Peyer's patch (tissue), 4 donors: ENCODE data around the gene POU2F2.

Experiments
- POLR2A ChIP-seq, 2 donors: fragments of 450-650 bp; IDR thresholded peaks; one replicate each; pipeline ENCODE4 v1.5.1; 2017; ENCODE audit warnings: antibody characterized with exemption in 2 of 2, mild to moderate bottlenecking in 2 of 2, moderate library complexity in 2 of 2
- TF ChIP-seq, protein P1 (sequence below), 6 experiments: fragments of 450-650 bp in 4 of 6; fragments of 200-600 bp in 2 of 6; sonication (generic) in 1 of 6; IDR thresholded peaks; one replicate each; pipeline ENCODE4 v1.5.1; 2017 to 2019; ENCODE audit warnings: antibody characterized with exemption in 6 of 6, mild to moderate bottlenecking in 3 of 6, moderate library complexity in 1 of 6

DNA sequence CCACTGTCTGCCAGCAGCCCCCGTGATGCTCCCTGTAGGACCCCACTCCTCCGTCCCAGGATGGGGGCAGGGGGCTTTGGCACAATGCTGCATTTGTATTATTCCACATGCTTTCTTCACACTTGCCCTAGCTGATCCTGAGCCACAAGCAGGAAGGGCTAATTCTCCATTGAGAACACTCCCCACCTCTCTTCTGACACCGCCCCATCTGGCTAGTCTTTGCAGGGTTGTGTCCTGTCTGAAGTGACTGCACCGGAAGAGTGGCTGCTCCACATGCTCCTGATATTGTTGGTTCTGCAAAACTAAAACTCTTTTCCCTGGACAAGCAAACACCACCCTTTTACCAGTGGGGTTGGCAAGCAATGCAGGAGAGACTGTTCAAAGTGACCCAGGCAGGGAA, 38.3 kb downstream of the POU2F2 start:
- TF ChIP-seq, protein P1, sequence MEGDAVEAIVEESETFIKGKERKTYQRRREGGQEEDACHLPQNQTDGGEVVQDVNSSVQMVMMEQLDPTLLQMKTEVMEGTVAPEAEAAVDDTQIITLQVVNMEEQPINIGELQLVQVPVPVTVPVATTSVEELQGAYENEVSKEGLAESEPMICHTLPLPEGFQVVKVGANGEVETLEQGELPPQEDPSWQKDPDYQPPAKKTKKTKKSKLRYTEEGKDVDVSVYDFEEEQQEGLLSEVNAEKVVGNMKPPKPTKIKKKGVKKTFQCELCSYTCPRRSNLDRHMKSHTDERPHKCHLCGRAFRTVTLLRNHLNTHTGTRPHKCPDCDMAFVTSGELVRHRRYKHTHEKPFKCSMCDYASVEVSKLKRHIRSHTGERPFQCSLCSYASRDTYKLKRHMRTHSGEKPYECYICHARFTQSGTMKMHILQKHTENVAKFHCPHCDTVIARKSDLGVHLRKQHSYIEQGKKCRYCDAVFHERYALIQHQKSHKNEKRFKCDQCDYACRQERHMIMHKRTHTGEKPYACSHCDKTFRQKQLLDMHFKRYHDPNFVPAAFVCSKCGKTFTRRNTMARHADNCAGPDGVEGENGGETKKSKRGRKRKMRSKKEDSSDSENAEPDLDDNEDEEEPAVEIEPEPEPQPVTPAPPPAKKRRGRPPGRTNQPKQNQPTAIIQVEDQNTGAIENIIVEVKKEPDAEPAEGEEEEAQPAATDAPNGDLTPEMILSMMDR (IDR thresholded peaks at IDR 0.05): no peak
- TF ChIP-seq POLR2A (IDR thresholded peaks at IDR 0.05): no peak
